Fibroblast of villous mesenchyme (primary cell): Measurements from ENCODE around the gene DISP2. TPM values are rescaled to one million over a fixed set of nuclear protein-coding genes. Genes with fewer than 3 reads are reported as not detected.

Experiments
- DNase-seq: peaks from one replicate; pipeline ENCODE4 v3.0.0-alpha.2; 2010; ENCODE audit warnings: low read depth
- H3K4me3 ChIP-seq: 2 replicates; pipeline ENCODE4 v1.5.1; 2011; ENCODE audit warnings: low read depth, mild to moderate bottlenecking, low read length
- CTCF ChIP-seq: IDR thresholded peaks from 2 replicates; pipeline ENCODE4 v1.5.1; 2012; ENCODE audit warnings: low read depth, mild to moderate bottlenecking, low read length; ENCODE audit not compliant: insufficient read depth
- total RNA-seq: library from RNA; depleted of rRNA; stranded (reverse); fragments of >200 nt; gene quantifications from 2 replicates; pipeline ENCODE4 v1.2.3, GENCODE V29; 2012

Gene DISP2
- total RNA-seq, 1 donor, result under 0.01 TPM

- H3K4me3 ChIP-seq, result no peak overlapping the region
- DNase-seq, result no peak
- TF ChIP-seq CTCF, result no peak
Measured at GRCh38 chr15:40368719-40369473, 10.9 kb downstream of the DISP2 start.

GRCh38 chr15:40369474-40369869, 11.5 kb downstream of the DISP2 start:
- H3K4me3 ChIP-seq, result no peak overlapping the region
- TF ChIP-seq CTCF, result no peak
- no peak for DNase-seq

GRCh38 chr15:40369971-40370370, 12.0 kb downstream of the DISP2 start:
- no peak overlapping the region for H3K4me3 ChIP-seq
- no peak for DNase-seq
- no peak for TF ChIP-seq CTCF

- TF ChIP-seq CTCF, result no peak
- H3K4me3 ChIP-seq, result no peak overlapping the region
- no peak for DNase-seq
Measured at GRCh38 chr15:40372981-40373380, 15.0 kb downstream of the DISP2 start.

GRCh38 chr15:40377606-40378005, 19.6 kb downstream of the DISP2 start:
- H3K4me3 ChIP-seq, result no peak overlapping the region
- DNase-seq, result no peak
- no peak for TF ChIP-seq CTCF

- TF ChIP-seq CTCF, result no peak
- DNase-seq, result no peak
- no peak overlapping the region for H3K4me3 ChIP-seq
Measured at GRCh38 chr15:40379374-40379773, 21.4 kb downstream of the DISP2 start.

- TF ChIP-seq CTCF, result no peak
- peak; percentile 98 for DNase-seq
- no peak overlapping the region for H3K4me3 ChIP-seq
Measured at GRCh38 chr15:40379853-40380252, 21.8 kb downstream of the DISP2 start.
